ENCODE data around the gene DNAJB12.
"Not testable (repeated sequence)": the region's sequence is repeated elsewhere in the genome, so short reads cannot be mapped to it uniquely, and the experiment has no call there.

DNAJB12 gene

GRCh38 chr10:72297805-72298591, 56.7 kb downstream of the DNAJB12 start:
- Histone ChIP-seq H3K4me1 (ENCODE audit: low read length) (peaks cover 30% of the 10 kb centered on the region), H3K9ac (ENCODE audit: low read length) (peak overlapping the region; percentile 87), H3K9me3 (ENCODE audit: insufficient read depth, low read length) (no peaks in the 10 kb centered on the region), H3K27me3 (ENCODE audit: low read depth, low read length) (no peaks in the 10 kb centered on the region), H3K4me3 (ENCODE audit: low read length) (peak overlapping the region; percentile 88), H4K20me1 (ENCODE audit: insufficient read depth, low read length) (no peaks in the 10 kb centered on the region), H3K4me2 (ENCODE audit: low read length) (peak overlapping the region; percentile 90), H3K27ac (ENCODE audit: low read length) (peak overlapping the region; percentile 93), H3K79me2 (ENCODE audit: low read length) (no peaks in the 10 kb centered on the region), H2AFZ (ENCODE audit: low read depth, low read length) (no peak overlapping the region), H3K36me3 (replicated peaks; ENCODE audit: low read depth, low read length) (no peaks in the 10 kb centered on the region)
- no peak for TF ChIP-seq EZH2phosphoT487 (IDR thresholded peaks at IDR 0.05; ENCODE audit: low read depth)
- TF ChIP-seq, protein P1, sequence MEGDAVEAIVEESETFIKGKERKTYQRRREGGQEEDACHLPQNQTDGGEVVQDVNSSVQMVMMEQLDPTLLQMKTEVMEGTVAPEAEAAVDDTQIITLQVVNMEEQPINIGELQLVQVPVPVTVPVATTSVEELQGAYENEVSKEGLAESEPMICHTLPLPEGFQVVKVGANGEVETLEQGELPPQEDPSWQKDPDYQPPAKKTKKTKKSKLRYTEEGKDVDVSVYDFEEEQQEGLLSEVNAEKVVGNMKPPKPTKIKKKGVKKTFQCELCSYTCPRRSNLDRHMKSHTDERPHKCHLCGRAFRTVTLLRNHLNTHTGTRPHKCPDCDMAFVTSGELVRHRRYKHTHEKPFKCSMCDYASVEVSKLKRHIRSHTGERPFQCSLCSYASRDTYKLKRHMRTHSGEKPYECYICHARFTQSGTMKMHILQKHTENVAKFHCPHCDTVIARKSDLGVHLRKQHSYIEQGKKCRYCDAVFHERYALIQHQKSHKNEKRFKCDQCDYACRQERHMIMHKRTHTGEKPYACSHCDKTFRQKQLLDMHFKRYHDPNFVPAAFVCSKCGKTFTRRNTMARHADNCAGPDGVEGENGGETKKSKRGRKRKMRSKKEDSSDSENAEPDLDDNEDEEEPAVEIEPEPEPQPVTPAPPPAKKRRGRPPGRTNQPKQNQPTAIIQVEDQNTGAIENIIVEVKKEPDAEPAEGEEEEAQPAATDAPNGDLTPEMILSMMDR (IDR thresholded peaks at IDR 0.05; ENCODE audit: low read depth, low read length) = no peak

DNA sequence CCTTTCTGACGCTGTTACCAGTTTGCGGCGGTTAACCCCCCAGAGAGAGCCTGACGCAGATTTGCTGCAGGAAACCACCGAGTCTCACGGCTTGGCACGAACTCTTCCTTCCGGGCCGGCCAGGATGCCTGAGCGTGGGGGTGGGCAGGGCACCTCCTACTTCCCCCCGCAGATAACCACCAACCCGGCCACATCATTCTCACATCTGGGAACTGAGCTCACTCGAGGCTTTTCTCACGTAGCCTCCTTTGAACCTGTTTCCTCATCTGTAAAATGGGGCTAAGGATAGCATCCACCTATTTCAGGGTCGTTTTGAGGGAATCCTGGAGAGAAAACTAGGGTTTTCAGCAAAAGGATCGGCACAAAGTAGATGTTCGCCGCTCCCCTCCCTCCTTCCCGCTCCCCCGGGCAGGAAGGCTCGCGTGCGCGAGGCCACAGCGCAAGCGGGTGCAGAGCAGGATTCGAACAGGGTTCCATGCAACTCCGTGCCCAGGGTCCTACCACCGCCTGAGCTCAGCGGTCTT, 57.4 kb downstream of the DNAJB12 start:
- Histone ChIP-seq H3K4me2 (ENCODE audit: low read length) (peak overlapping the region; percentile 90), H3K27me3 (ENCODE audit: low read depth, low read length) (no peaks in the 10 kb centered on the region), H2AFZ (ENCODE audit: low read depth, low read length) (no peak overlapping the region)

GRCh38 chr10:72296829-72297280, 57.9 kb downstream of the DNAJB12 start:
- not testable (repeated sequence) for H3K79me2 ChIP-seq (ENCODE audit: low read length); H4K20me1 ChIP-seq (ENCODE audit: insufficient read depth, low read length); H3K27me3 ChIP-seq (ENCODE audit: low read depth, low read length); H3K36me3 ChIP-seq (replicated peaks; ENCODE audit: low read depth, low read length); H2AFZ ChIP-seq (ENCODE audit: low read depth, low read length); H3K9me3 ChIP-seq (ENCODE audit: insufficient read depth, low read length)
- peak overlapping the region; percentile 88 for H3K4me3 ChIP-seq (ENCODE audit: low read length)
- peak overlapping the region; percentile 68 for H3K4me2 ChIP-seq (ENCODE audit: low read length)
- H3K27ac ChIP-seq (ENCODE audit: low read length) = peak overlapping the region; percentile 93
- H3K4me1 ChIP-seq (ENCODE audit: low read length) = peaks cover 39% of the 10 kb centered on the region
- peak overlapping the region; percentile 80 for H3K9ac ChIP-seq (ENCODE audit: low read length)

More for the DNA sequence above, 57.4 kb downstream of the DNAJB12 start:
- peak overlapping the region; percentile 93 for H3K27ac ChIP-seq (ENCODE audit: low read length)
- no peaks in the 10 kb centered on the region for H3K79me2 ChIP-seq (ENCODE audit: low read length)
- no peaks in the 10 kb centered on the region for H3K36me3 ChIP-seq (replicated peaks; ENCODE audit: low read depth, low read length)
- no peaks in the 10 kb centered on the region for H3K9me3 ChIP-seq (ENCODE audit: insufficient read depth, low read length)
- peak overlapping the region; percentile 87 for H3K9ac ChIP-seq (ENCODE audit: low read length)
- TF ChIP-seq EZH2phosphoT487 (IDR thresholded peaks at IDR 0.05; ENCODE audit: low read depth) = no peak
- TF ChIP-seq, protein P1 (IDR thresholded peaks at IDR 0.05; ENCODE audit: low read depth, low read length) = no peak
- H4K20me1 ChIP-seq (ENCODE audit: insufficient read depth, low read length) = no peaks in the 10 kb centered on the region
- peaks cover 35% of the 10 kb centered on the region for H3K4me1 ChIP-seq (ENCODE audit: low read length)
- peak overlapping the region; percentile 88 for H3K4me3 ChIP-seq (ENCODE audit: low read length)

GRCh38 chr10:72295330-72295910, 59.3 kb downstream of the DNAJB12 start:
- TF ChIP-seq EZH2phosphoT487 (IDR thresholded peaks at IDR 0.05; ENCODE audit: low read depth) = no peak
- TF ChIP-seq, protein P1 (IDR thresholded peaks at IDR 0.05; ENCODE audit: low read depth, low read length) = no peak
- Histone ChIP-seq H3K9me3 (ENCODE audit: insufficient read depth, low read length) (no peaks in the 10 kb centered on the region), H3K79me2 (ENCODE audit: low read length) (no peaks in the 10 kb centered on the region), H3K9ac (ENCODE audit: low read length) (peak overlapping the region; percentile 27; the same call in 1 of the 2 replicates), H2AFZ (ENCODE audit: low read depth, low read length) (no peak overlapping the region), H3K4me3 (ENCODE audit: low read length) (peak overlapping the region; percentile 88), H3K27ac (ENCODE audit: low read length) (peak overlapping the region; percentile 93), H4K20me1 (ENCODE audit: insufficient read depth, low read length) (no peaks in the 10 kb centered on the region), H3K4me2 (ENCODE audit: low read length) (peak overlapping the region; percentile 68), H3K4me1 (ENCODE audit: low read length) (peaks cover 39% of the 10 kb centered on the region), H3K36me3 (replicated peaks; ENCODE audit: low read depth, low read length) (no peaks in the 10 kb centered on the region), H3K27me3 (ENCODE audit: low read depth, low read length) (no peaks in the 10 kb centered on the region)

All from OCI-LY3 (cell line).